Prostate gland (tissue), 2 donors: ENCODE data around the gene NPLOC4. TPM values are rescaled to one million over a fixed set of nuclear protein-coding genes. Genes with fewer than 3 reads are reported as not detected.

Experiments
- DNase-seq: peaks from one replicate; pipeline ENCODE4 v3.0.0-alpha.2; 2019; ENCODE audit warnings: low spot score
- H3K27ac ChIP-seq, 2 donors: fragments of 200-600 bp; sonication (generic); 2 replicates each; pipeline ENCODE4 v1.5.1; 2017 to 2019
- H3K27me3 ChIP-seq: fragments of 200-600 bp; sonication (generic); replicated peaks from 2 replicates; pipeline ENCODE4 v1.5.1; 2019; ENCODE audit not compliant: insufficient read depth
- H3K36me3 ChIP-seq, 2 donors: fragments of 200-600 bp; sonication (generic); 1 replicate in 1 of 2; 2 replicates in 1 of 2; pipeline versions ENCODE4 v1.5.1 to v1.8.1; 2017 to 2019
- H3K4me1 ChIP-seq: fragments of 200-600 bp; sonication (generic); replicated peaks from 2 replicates; pipeline ENCODE4 v1.5.1; 2019
- H3K4me3 ChIP-seq, 2 donors: fragments of 200-600 bp; sonication (generic); 2 replicates each; pipeline ENCODE4 v1.5.1; 2017 to 2019
- H3K9me3 ChIP-seq: fragments of 200-600 bp; sonication (generic); 2 replicates; pipeline ENCODE4 v1.5.1; 2017
- POLR2A ChIP-seq: fragments of 450-650 bp; IDR thresholded peaks from one replicate; pipeline ENCODE4 v1.6.1; 2016; ENCODE audit warnings: antibody characterized with exemption, mild to moderate bottlenecking
- POLR2AphosphoS5 ChIP-seq: sonication (generic); formaldehyde crosslinking; IDR thresholded peaks from one replicate; pipeline ENCODE4 v1.6.1; 2017; ENCODE audit warnings: antibody characterized with exemption
- WGBS: methylation state at CpG from one replicate; pipeline ENCODE4 v1.1.5; 2018; 5-methylcytosine and 5-hydroxymethylcytosine counted together
- intact Hi-C: fragments of 100-400 bp; cut with DNase I; formaldehyde crosslinking; loops from one replicate; pipeline ENCODE4 v1.14.2; 2022
- total RNA-seq, 2 donors: library from RNA; depleted of rRNA; stranded (reverse); fragments of >200 nt; gene quantifications; one replicate each; pipeline ENCODE4 v1.1.0, GENCODE V29; 2016
- TF ChIP-seq, protein P1 (sequence below), 4 experiments: fragments of 200-600 bp in 2 of 4; fragments of 450-650 bp in 2 of 4; sonication (generic) in 2 of 4; IDR thresholded peaks; 1 replicate in 3 of 4; 2 replicates in 1 of 4; pipeline ENCODE4 v1.5.1; 2016 to 2019; ENCODE audit warnings: antibody characterized with exemption in 4 of 4, mild to moderate bottlenecking in 2 of 4, moderate library complexity in 2 of 4

Gene NPLOC4
- total RNA-seq, 2 donors from 2014 or later = 40.1 to 84.8 TPM

DNA sequence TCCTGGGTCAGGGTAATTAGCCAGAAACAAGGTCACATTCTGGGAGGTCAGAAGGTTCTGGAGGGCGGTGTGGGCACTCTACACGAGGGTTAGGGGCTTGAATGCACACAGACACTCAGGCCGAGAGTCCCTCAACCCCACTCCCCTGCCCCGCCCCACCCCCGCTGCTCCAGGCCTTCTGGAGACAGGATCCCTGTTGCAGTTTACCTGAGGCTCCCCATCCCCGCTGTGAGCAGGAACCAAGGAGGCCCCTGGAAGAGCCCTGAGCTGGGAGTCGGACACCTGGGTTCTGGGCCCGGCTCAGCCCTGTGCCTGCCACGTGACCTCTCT is 119.9 kb downstream of the NPLOC4 start:
- H3K4me1 ChIP-seq = peaks cover 13% of the 10 kb centered on the region
- intact Hi-C loops = loop anchor here (5.0 kb wide), 2 partner anchors 50 to 85 kb away; no protein-coding TSS in a partner anchor
- H3K27me3 ChIP-seq = no peaks in the 10 kb centered on the region
- H3K36me3 ChIP-seq = no peaks in the 10 kb centered on the region
- no peak for TF ChIP-seq POLR2A
- TF ChIP-seq, protein P1, sequence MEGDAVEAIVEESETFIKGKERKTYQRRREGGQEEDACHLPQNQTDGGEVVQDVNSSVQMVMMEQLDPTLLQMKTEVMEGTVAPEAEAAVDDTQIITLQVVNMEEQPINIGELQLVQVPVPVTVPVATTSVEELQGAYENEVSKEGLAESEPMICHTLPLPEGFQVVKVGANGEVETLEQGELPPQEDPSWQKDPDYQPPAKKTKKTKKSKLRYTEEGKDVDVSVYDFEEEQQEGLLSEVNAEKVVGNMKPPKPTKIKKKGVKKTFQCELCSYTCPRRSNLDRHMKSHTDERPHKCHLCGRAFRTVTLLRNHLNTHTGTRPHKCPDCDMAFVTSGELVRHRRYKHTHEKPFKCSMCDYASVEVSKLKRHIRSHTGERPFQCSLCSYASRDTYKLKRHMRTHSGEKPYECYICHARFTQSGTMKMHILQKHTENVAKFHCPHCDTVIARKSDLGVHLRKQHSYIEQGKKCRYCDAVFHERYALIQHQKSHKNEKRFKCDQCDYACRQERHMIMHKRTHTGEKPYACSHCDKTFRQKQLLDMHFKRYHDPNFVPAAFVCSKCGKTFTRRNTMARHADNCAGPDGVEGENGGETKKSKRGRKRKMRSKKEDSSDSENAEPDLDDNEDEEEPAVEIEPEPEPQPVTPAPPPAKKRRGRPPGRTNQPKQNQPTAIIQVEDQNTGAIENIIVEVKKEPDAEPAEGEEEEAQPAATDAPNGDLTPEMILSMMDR (IDR thresholded peaks at IDR 0.05) = no peak
- TF ChIP-seq POLR2AphosphoS5 = no peak
- DNase-seq = no peak
- 85% methylated on average over 9 of the region's 9 CpGs for WGBS
- H3K9me3 ChIP-seq = no peaks in the 10 kb centered on the region
- H3K27ac ChIP-seq = peak overlapping the region; percentile 100
- H3K4me3 ChIP-seq = no peak overlapping the region

DNA sequence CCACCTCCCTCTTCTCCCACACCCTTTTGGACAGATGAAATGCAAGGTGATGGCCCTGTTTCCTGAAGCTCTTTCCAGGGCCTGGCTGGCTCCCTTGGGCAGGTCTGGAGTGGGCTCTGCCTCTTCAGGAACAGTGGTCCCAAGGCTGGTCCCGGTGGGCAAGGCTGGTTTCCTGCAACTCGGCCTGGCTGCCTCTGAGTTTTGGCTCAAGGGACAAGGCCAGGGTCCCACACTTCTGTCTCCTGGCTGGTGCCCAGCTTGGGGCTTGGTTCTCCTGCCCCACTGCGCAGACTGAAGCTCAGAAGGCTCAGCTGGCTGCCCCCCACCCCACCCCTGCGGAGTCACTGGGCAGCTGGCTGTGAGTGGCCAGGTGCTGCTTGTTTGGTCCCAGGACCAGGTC is 120.5 kb downstream of the NPLOC4 start:
- TF ChIP-seq, protein P1 (IDR thresholded peaks at IDR 0.05) = no peak
- no peak for TF ChIP-seq POLR2A
- TF ChIP-seq POLR2AphosphoS5 = no peak
- intact Hi-C loops = loop anchor here (5.0 kb wide), 2 partner anchors 51 to 86 kb away; no protein-coding TSS in a partner anchor
- no peak for DNase-seq
- Histone ChIP-seq H3K4me3 (no peak overlapping the region), H3K4me1 (peaks cover 13% of the 10 kb centered on the region), H3K27ac (peak overlapping the region; percentile 100), H3K27me3 (no peaks in the 10 kb centered on the region), H3K9me3 (no peaks in the 10 kb centered on the region), H3K36me3 (peaks cover 2 to 5% of the 10 kb centered on the region in 2 donors)
- WGBS = 61% methylated on average over 4 of the region's 4 CpGs

DNA sequence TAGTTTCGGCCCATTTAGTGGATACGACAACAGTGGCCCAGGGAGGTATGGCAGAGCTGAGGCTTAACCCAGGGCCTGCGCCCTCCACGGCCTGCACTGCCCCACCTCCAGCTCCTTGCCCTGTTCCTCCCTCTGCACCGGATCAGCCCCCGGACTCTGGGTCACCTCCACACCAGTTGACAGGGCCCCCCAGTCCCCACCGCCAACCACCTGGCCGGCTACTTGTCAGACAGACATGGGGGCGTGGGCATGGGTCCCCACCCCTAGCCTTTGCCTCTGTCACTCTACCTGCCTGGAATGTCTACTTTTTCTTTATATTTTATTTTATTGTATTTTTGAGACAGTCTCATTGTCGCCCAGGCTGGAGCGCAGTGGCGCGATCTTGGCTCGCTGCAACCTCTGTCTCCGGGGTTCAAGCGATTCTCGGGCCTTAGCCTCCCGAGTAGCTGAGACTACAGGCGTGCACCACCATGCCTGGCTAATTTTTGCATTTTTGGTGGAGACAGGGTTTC is 121.3 kb downstream of the NPLOC4 start:
- no peak for TF ChIP-seq POLR2AphosphoS5
- H3K4me3 ChIP-seq = peak overlapping the region; percentile 89 to 97
- H3K27me3 ChIP-seq = no peaks in the 10 kb centered on the region
- H3K36me3 ChIP-seq = peaks cover 10 to 13% of the 10 kb centered on the region in 2 donors
- H3K27ac ChIP-seq = peak overlapping the region; percentile 100
- no peaks in the 10 kb centered on the region for H3K9me3 ChIP-seq
- intact Hi-C loops = loop anchor here (5.0 kb wide), 2 partner anchors 52 to 87 kb away; no protein-coding TSS in a partner anchor
- DNase-seq = no peak
- H3K4me1 ChIP-seq = peaks cover 13% of the 10 kb centered on the region
- WGBS = 42% methylated on average over 19 of the region's 19 CpGs

DNA sequence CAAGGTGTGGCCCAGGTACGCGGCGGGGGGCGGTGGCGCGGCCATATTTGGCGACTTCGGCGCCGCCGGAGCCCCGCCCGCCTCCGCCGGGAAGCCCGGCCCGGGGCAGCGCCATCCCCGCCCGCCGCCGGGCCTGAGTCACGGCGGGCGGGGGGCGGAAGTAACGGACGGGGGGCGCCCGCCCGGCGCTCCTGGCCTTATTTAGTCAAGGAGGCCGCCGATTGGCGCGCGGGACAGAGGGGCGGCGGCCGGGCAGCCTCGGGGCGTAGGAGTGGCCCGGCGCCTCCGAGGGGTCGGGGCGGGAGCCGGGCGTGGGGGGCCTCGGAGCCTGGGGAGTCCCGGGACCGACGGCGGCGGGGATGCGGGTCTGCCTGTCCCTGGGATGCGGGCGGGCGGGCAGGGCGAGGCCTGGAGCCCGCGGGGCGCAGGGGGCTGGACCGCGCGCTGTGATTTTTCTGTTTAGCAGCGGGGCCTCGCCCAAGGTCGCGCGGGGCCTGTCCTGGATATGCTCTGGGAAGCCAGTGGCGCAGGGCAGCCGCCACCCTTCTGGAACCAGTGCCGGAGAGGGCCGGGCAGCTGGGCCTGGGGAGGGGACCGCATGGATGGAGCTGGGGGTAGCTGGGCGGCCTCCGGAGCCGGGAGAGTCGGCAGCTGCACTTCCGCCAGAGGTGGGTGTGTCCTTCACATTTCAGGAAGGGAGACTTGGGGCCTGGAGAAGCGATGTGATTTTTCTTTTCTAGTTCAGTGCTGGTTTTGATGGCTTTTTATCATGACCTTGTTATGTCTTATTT is 122.0 kb downstream of the NPLOC4 start:
- 2% methylated on average over 49 of the region's 82 CpGs for WGBS
- intact Hi-C loops = loop anchor here (5.0 kb wide), 3 partner anchors 52 to 118 kb away; partner anchors contain the start of gene BAHCC1
- H3K4me3 ChIP-seq = peak overlapping the region; percentile 89 to 97
- H3K4me1 ChIP-seq = peaks cover 13% of the 10 kb centered on the region
- H3K27ac ChIP-seq = peak overlapping the region; percentile 100
- no peaks in the 10 kb centered on the region for H3K9me3 ChIP-seq
- TF ChIP-seq POLR2A = peak; percentile 68
- TF ChIP-seq, protein P1 (IDR thresholded peaks at IDR 0.05) = peak in 1 of 4 experiments; percentile 2
- no peak for TF ChIP-seq POLR2AphosphoS5
- peaks cover 10 to 20% of the 10 kb centered on the region in 2 donors for H3K36me3 ChIP-seq
- peak; percentile 77 for DNase-seq
- no peaks in the 10 kb centered on the region for H3K27me3 ChIP-seq

DNA sequence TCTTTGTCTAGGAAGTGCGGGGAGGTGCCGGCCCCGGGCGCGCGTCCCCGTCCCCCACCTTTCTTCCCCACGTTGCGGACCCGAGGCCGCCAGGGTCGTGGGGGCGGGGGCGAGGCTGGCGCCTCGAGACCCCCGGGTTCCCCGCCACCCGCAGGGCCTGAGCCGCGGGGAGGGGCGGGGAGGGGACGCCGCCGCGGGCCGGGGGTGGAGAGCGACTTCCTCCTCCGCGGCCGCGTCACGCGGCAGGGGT is 122.5 kb downstream of the NPLOC4 start:
- peaks cover 9% of the 10 kb centered on the region for H3K4me1 ChIP-seq
- H3K27me3 ChIP-seq = no peaks in the 10 kb centered on the region
- H3K4me3 ChIP-seq = peak overlapping the region; percentile 89 to 97
- H3K36me3 ChIP-seq = peaks cover 10 to 20% of the 10 kb centered on the region in 2 donors
- WGBS = no CpG with 5 or more reads among the region's 34 CpGs
- H3K9me3 ChIP-seq = no peaks in the 10 kb centered on the region
- TF ChIP-seq, protein P1 (IDR thresholded peaks at IDR 0.05) = no peak
- no peak for TF ChIP-seq POLR2AphosphoS5
- no peak for TF ChIP-seq POLR2A
- intact Hi-C loops = loop anchor here (5.0 kb wide), 1 partner anchor 117 kb away; the partner anchor contains the start of gene BAHCC1
- DNase-seq = no peak
- H3K27ac ChIP-seq = peak overlapping the region; percentile 100
